Breast epithelium (tissue), 3 donors: ENCODE results near the gene SRGAP2B.
"Not testable (repeated sequence)": the region's sequence is repeated elsewhere in the genome, so short reads cannot be mapped to it uniquely, and the experiment has no call there.

Experiments
- CTCF ChIP-seq, 3 donors: fragments of 450-650 bp; IDR thresholded peaks; one replicate each; pipeline ENCODE4 v1.5.1; 2016 to 2017; ENCODE audit warnings: antibody characterized with exemption in 3 of 3, mild to moderate bottlenecking in 3 of 3, moderate library complexity in 3 of 3
- POLR2A ChIP-seq: fragments of 450-650 bp; IDR thresholded peaks from one replicate; pipeline ENCODE4 v1.6.1; 2016; ENCODE audit warnings: antibody characterized with exemption, mild to moderate bottlenecking, moderate library complexity
- POLR2AphosphoS5 ChIP-seq, 3 donors: sonication (generic); formaldehyde crosslinking; IDR thresholded peaks; one replicate each; pipeline ENCODE4 v1.6.1; 2017; ENCODE audit warnings: antibody characterized with exemption in 3 of 3

- not testable (repeated sequence) for TF ChIP-seq CTCF (IDR thresholded peaks at IDR 0.05); POLR2A; POLR2AphosphoS5 (IDR thresholded peaks at IDR 0.05)
Observed at GRCh38 chr1:145071569-145071968, 23.6 kb downstream of the SRGAP2B start.
